GM12892 (cell line): Measurements from ENCODE around the gene CTNND2.

Experiments
- POLR2AphosphoS5 ChIP-seq: IDR thresholded peaks from 2 replicates; pipeline ENCODE4 v1.6.1; 2011; ENCODE audit warnings: low read depth, low read length, control low read depth
- TAF1 ChIP-seq: IDR thresholded peaks from 2 replicates; pipeline ENCODE4 v1.6.1; 2011; ENCODE audit warnings: low read depth, mild to moderate bottlenecking, control low read depth, low read length, borderline replicate concordance

GRCh38 chr5:11251247-11251646 is 653.0 kb downstream of the CTNND2 start:
- TF ChIP-seq TAF1 (no peak), POLR2AphosphoS5 (no peak)
